BE2C (cell line): ENCODE results near the gene CLDN18.

Source experiments
- DNase-seq: peaks from one replicate; pipeline ENCODE4 v3.0.0-alpha.2; 2020
- H3K27me3 ChIP-seq: fragments of 250-450 bp; sonication (Bioruptor Pico); 2 replicates; pipeline ENCODE4 v1.5.1; 2020; ENCODE audit warnings: mild to moderate bottlenecking
- H3K36me3 ChIP-seq: fragments of 250-450 bp; sonication (Bioruptor Pico); 2 replicates; pipeline ENCODE4 v1.5.1; 2020; ENCODE audit warnings: mild to moderate bottlenecking
- H3K4me1 ChIP-seq: fragments of 250-450 bp; sonication (Bioruptor Pico); 2 replicates; pipeline ENCODE4 v1.5.1; 2020
- H3K4me3 ChIP-seq: 2 replicates; pipeline ENCODE4 v1.5.1; 2011; ENCODE audit warnings: low read depth, low read length
- H3K9me3 ChIP-seq: fragments of 250-450 bp; sonication (Bioruptor Pico); 2 replicates; pipeline ENCODE4 v1.5.1; 2020
- CTCF ChIP-seq: IDR thresholded peaks from 2 replicates; pipeline ENCODE4 v1.5.1; 2012; ENCODE audit warnings: mild to moderate bottlenecking, low read depth, low read length

The CLDN18 gene

DNA sequence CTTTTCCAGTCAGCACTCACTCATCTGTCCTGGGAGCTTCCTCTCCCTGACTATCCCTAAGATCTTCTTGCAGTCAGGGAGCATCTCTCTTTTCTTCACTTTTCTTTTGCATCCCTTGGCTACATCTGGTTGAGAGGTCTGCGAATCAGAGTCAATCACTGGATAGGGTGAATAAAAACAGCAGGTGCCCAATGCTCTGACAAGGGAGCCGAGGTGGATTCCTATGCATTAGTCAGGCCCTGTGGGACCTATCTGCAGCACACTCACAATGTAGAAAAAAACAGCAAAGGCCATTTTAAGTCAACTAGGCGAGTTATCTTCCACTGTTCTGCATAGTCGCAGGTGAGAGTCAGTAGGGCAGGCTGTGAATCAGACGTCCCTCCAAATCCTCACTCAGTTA is 69.9 kb downstream of the CLDN18 start:
- Histone ChIP-seq H3K4me1 (no peaks in the 10 kb centered on the region), H3K4me3 (no peak overlapping the region), H3K36me3 (no peaks in the 10 kb centered on the region), H3K9me3 (no peaks in the 10 kb centered on the region), H3K27me3 (no peaks in the 10 kb centered on the region)
- no peak for TF ChIP-seq CTCF
- no peak for DNase-seq

- Histone ChIP-seq H3K4me1 (no peaks in the 10 kb centered on the region), H3K9me3 (no peaks in the 10 kb centered on the region), H3K27me3 (no peaks in the 10 kb centered on the region), H3K4me3 (no peak overlapping the region), H3K36me3 (no peaks in the 10 kb centered on the region)
- DNase-seq: no peak
- no peak for TF ChIP-seq CTCF
Observed at GRCh38 chr3:138081371-138082084, 71.6 kb downstream of the CLDN18 start.

- no peak for DNase-seq
Observed at GRCh38 chr3:138082085-138082991, 72.4 kb downstream of the CLDN18 start.

DNA sequence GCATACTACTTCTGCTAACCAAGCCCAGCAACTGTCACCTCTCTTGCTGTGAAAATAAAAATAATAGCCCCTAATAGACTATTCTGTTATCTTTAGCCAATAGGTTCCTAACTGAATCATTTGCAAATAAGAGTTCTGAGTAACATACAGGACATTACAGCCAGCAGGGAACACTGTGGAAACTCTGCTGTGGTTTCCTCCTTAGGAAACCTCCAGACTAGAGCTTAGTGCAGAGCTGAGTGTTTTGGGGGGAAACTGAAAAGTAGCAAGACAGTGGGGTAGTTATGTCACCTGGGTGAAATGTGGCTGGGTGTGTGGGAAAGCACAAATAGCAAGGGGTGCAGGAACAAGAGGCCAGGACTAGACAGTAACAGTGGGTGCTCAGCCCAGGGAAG is 73.0 kb downstream of the CLDN18 start:
- no peak for TF ChIP-seq CTCF
- DNase-seq: no peak
- Histone ChIP-seq H3K4me1 (no peaks in the 10 kb centered on the region), H3K4me3 (no peak overlapping the region), H3K9me3 (no peaks in the 10 kb centered on the region), H3K36me3 (no peaks in the 10 kb centered on the region), H3K27me3 (no peaks in the 10 kb centered on the region)

More at GRCh38 chr3:138082085-138082991, 72.4 kb downstream of the CLDN18 start:
- no peaks in the 10 kb centered on the region for H3K4me1 ChIP-seq
- no peaks in the 10 kb centered on the region for H3K36me3 ChIP-seq
- H3K27me3 ChIP-seq: no peaks in the 10 kb centered on the region
- no peak overlapping the region for H3K4me3 ChIP-seq
- H3K9me3 ChIP-seq: no peaks in the 10 kb centered on the region
- TF ChIP-seq CTCF: no peak
